Erythroblast (primary cell): ENCODE data around the gene EPHB6.

Experiments
- GATA1 ChIP-seq: IDR thresholded peaks from 2 replicates; pipeline ENCODE4 v1.6.1; 2011; ENCODE audit warnings: low read depth, mild to moderate bottlenecking, control low read depth, low read length, moderate library complexity
- POLR2A ChIP-seq: IDR thresholded peaks from 2 replicates; pipeline ENCODE4 v1.6.1; 2011; ENCODE audit warnings: mild to moderate bottlenecking, low read length

DNA sequence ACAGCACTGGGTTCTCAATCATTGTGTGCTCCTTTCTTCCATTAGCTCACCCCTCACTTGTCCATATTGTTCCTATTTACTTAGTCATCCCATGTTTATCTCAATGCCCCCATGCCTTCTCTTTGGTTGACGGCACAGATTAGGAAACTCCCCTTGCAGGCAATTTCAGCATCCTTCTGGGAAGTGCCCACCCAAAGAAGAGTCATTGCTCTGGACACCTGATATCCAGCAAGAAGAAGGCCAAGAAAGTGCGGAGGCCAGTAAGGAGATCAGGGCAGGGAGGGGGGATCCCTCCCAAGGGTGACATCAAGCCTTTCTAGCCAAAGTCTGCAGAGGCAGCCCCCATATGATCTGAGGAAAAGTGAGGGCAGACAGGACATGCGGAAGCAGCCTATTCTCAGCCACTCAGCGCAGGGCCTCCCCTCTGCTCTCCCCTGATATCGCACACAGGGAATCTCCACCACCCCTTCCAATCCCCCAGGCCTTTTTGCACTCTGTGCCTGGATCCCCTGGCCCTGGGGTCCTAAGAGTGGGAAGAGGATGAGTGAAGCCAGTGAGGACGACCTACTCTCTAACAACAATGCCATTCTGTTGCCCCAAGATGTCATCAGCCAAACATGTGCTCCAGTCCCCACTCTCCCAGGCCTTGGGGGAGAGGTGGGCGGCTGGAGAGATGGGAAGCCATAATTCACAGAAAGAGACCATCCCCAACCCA lies 28.9 kb downstream of the EPHB6 start:
- TF ChIP-seq POLR2A (no peak), GATA1 (no peak)
